Bronchial epithelial cell (primary cell): Measurements from ENCODE around the gene CCNB3. TPM values are rescaled to one million over a fixed set of nuclear protein-coding genes. Genes with fewer than 3 reads are reported as not detected.
"Not testable (repeated sequence)": the region's sequence is repeated elsewhere in the genome, so short reads cannot be mapped to it uniquely, and the experiment has no call there.

ENCODE experiments used
- DNase-seq: peaks from one replicate; pipeline ENCODE4 v3.0.0-alpha.2; 2010; ENCODE audit warnings: low read depth
- FAIRE-seq: peaks from 2 replicates; lab custom pipeline; 2011; peaks lifted over from hg19 to GRCh38; lab: Jason Lieb, UNC
- H3K27me3 ChIP-seq: 2 replicates; pipeline ENCODE4 v1.5.1; 2011; ENCODE audit warnings: low read length; ENCODE audit not compliant: control insufficient read depth, insufficient read depth
- H3K36me3 ChIP-seq: 2 replicates; pipeline ENCODE4 v1.5.1; 2011; ENCODE audit warnings: low read length; ENCODE audit not compliant: control insufficient read depth, insufficient read depth
- H3K4me3 ChIP-seq: 2 replicates; pipeline ENCODE4 v1.5.1; 2011; ENCODE audit warnings: mild to moderate bottlenecking, low read depth, low read length, control low read depth
- CTCF ChIP-seq: IDR thresholded peaks from 2 replicates; pipeline ENCODE4 v1.5.1; 2011; ENCODE audit warnings: mild to moderate bottlenecking, moderate library complexity, low read length, control low read depth, inconsistent platforms; ENCODE audit not compliant: insufficient read depth, severe bottlenecking
- total RNA-seq: library from RNA; depleted of rRNA; stranded (reverse); fragments of >200 nt; gene quantifications from 2 replicates; pipeline ENCODE4 v1.2.1, GENCODE V29; 2014

Gene CCNB3
- total RNA-seq, 1 donor from 2014 or later: under 0.01 TPM

GRCh38 chrX:50211510-50211909 lies 6.9 kb downstream of the CCNB3 start:
- peak; percentile 18 for DNase-seq
- no peaks in the 10 kb centered on the region for H3K36me3 ChIP-seq
- H3K27me3 ChIP-seq: no peaks in the 10 kb centered on the region
- H3K4me3 ChIP-seq: no peak overlapping the region
- peak; percentile 27 for TF ChIP-seq CTCF
- no peak for FAIRE-seq

GRCh38 chrX:50281253-50281652 lies 76.7 kb downstream of the CCNB3 start:
- TF ChIP-seq CTCF: no peak
- DNase-seq: no peak
- FAIRE-seq: no peak
- no peaks in the 10 kb centered on the region for H3K36me3 ChIP-seq
- no peak overlapping the region for H3K4me3 ChIP-seq
- H3K27me3 ChIP-seq: no peaks in the 10 kb centered on the region

- H3K27me3 ChIP-seq: no peaks in the 10 kb centered on the region
- no peak for DNase-seq
- no peak for FAIRE-seq
- H3K4me3 ChIP-seq: no peak overlapping the region
- H3K36me3 ChIP-seq: no peaks in the 10 kb centered on the region
- no peak for TF ChIP-seq CTCF
These were observed 122.7 kb downstream of the CCNB3 start for GRCh38 chrX:50327235-50327634.

GRCh38 chrX:50332668-50333067 lies 128.1 kb downstream of the CCNB3 start:
- FAIRE-seq, H3K36me3 ChIP-seq, H3K4me3 ChIP-seq, DNase-seq, H3K27me3 ChIP-seq: not testable (repeated sequence)

- DNase-seq (no peak), FAIRE-seq (no peak)
- no peak for TF ChIP-seq CTCF
- Histone ChIP-seq H3K36me3 (no peaks in the 10 kb centered on the region), H3K27me3 (no peaks in the 10 kb centered on the region), H3K4me3 (no peak overlapping the region)
These were observed 128.7 kb downstream of the CCNB3 start for GRCh38 chrX:50333308-50333707.

- no peak for FAIRE-seq
- no peak for TF ChIP-seq CTCF
- H3K4me3 ChIP-seq: no peak overlapping the region
These were observed 139.4 kb downstream of the CCNB3 start for GRCh38 chrX:50343917-50344316.

More at GRCh38 chrX:50343917-50344316, 139.4 kb downstream of the CCNB3 start:
- no peaks in the 10 kb centered on the region for H3K27me3 ChIP-seq
- no peaks in the 10 kb centered on the region for H3K36me3 ChIP-seq
- no peak for DNase-seq
